ENCODE results near the gene ZC3H4. TPM values are rescaled to one million over a fixed set of nuclear protein-coding genes. Genes with fewer than 3 reads are reported as not detected.

Gene ZC3H4
- total RNA-seq, 4 donors from 2014 or later: 26.2 to 34.7 (median 30.2) TPM

DNA sequence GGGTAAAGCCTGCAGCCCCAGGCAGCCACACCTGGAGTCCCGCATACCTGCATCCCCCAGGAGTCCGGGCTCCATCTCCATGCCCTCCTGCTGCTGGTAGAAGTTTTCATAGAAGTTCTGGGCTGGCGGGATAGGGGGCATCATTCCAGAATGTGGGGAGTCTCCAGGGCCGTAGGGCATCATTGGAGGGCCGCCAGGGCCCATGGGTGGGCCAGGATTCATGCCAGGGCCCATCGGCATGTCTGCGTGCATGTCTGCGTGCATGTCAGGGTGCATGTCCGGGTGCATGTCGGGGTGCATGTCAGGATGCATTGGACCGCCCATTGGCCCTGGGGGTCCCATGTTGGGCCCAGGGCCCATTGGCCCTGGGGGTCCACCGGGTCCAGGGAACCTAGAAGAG, 41.8 kb downstream of the ZC3H4 start:
- WGBS: 82% methylated on average over 2 of the region's 12 CpGs
- Histone ChIP-seq H3K27ac (replicated peaks in 1 of 4) (no peak overlapping the region), H3K27me3 (no peaks in the 10 kb centered on the region), H3K4me1 (peaks cover 0 to 27% (median 0%) of the 10 kb centered on the region in 4 donors), H3K36me3 (peaks cover 64 to 100% (median 97%) of the 10 kb centered on the region in 4 donors), H3K9me3 (no peaks in the 10 kb centered on the region), H3K4me3 (no peak overlapping the region)
- DNase-seq (ENCODE audit: extremely low spot score): no peak
- TF ChIP-seq POLR2AphosphoS5 (IDR thresholded peaks at IDR 0.05) (no peak), EP300 (IDR thresholded peaks at IDR 0.05) (no peak), POLR2A (IDR thresholded peaks at IDR 0.05; ENCODE audit: low read depth) (no peak)
- TF ChIP-seq, protein P1, sequence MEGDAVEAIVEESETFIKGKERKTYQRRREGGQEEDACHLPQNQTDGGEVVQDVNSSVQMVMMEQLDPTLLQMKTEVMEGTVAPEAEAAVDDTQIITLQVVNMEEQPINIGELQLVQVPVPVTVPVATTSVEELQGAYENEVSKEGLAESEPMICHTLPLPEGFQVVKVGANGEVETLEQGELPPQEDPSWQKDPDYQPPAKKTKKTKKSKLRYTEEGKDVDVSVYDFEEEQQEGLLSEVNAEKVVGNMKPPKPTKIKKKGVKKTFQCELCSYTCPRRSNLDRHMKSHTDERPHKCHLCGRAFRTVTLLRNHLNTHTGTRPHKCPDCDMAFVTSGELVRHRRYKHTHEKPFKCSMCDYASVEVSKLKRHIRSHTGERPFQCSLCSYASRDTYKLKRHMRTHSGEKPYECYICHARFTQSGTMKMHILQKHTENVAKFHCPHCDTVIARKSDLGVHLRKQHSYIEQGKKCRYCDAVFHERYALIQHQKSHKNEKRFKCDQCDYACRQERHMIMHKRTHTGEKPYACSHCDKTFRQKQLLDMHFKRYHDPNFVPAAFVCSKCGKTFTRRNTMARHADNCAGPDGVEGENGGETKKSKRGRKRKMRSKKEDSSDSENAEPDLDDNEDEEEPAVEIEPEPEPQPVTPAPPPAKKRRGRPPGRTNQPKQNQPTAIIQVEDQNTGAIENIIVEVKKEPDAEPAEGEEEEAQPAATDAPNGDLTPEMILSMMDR (IDR thresholded peaks at IDR 0.05): no peak
- intact Hi-C loops (cut with DNase I): no loop called here

DNA sequence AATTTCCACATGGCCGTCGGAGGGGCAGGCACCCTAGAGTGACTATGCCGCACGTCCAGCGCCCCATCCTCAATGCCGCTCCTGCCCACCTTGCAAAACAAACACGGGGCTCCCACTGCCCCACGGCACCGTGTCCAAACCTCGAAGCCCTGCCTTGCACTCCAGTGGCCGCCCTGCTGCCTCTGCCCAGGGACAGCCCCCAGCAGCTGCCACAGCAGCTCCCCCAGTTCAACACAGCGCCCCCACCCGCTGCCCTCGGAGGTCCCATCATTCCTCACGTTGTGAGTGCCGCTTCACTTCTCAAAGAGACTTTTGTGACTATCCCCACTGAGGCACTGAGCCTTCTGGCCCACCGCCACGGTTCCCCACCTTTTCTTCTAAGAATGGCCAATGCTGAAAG, 42.8 kb downstream of the ZC3H4 start:
- no peak overlapping the region for H3K27ac ChIP-seq (replicated peaks in 1 of 4)
- TF ChIP-seq POLR2AphosphoS5 (IDR thresholded peaks at IDR 0.05) (no peak), POLR2A (IDR thresholded peaks at IDR 0.05; ENCODE audit: low read depth) (no peak), EP300 (IDR thresholded peaks at IDR 0.05) (no peak)
- TF ChIP-seq, protein P1 (IDR thresholded peaks at IDR 0.05): no peak
- H3K36me3 ChIP-seq: peaks cover 64 to 100% (median 97%) of the 10 kb centered on the region in 4 donors
- no peaks in the 10 kb centered on the region for H3K9me3 ChIP-seq
- peaks cover 0 to 19% (median 0%) of the 10 kb centered on the region in 4 donors for H3K4me1 ChIP-seq
- H3K27me3 ChIP-seq: no peaks in the 10 kb centered on the region
- intact Hi-C loops (cut with DNase I): no loop called here
- no peak for DNase-seq (ENCODE audit: extremely low spot score)
- 92% methylated on average over 18 of the region's 18 CpGs for WGBS
- H3K4me3 ChIP-seq: no peak overlapping the region

DNA sequence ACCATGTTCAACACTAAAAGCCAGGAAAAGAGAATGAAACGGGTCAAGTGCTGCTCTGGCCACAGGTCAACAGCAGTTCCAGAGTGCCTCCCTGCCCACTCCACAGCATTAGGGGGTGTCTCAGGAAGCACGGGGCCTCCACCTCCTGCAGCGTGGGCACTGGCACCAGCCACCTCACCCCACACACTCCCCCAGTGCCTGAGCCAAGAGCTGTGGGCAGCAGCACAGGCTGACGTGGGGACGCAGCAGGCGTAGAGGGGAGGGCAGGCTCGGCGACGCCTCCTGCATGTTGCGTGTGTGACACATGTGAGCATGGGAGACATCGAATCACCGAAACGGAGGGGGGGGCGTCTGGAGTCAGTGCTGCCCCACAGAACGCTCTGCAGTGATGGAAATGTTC, 43.8 kb downstream of the ZC3H4 start:
- H3K36me3 ChIP-seq: peaks cover 60 to 100% (median 97%) of the 10 kb centered on the region in 4 donors
- H3K9me3 ChIP-seq: no peaks in the 10 kb centered on the region
- H3K4me1 ChIP-seq: peaks cover 0 to 14% (median 0%) of the 10 kb centered on the region in 4 donors
- H3K4me3 ChIP-seq: no peak overlapping the region
- H3K27me3 ChIP-seq: no peaks in the 10 kb centered on the region
- intact Hi-C loops (cut with DNase I): no loop called here
- no peak overlapping the region for H3K27ac ChIP-seq (replicated peaks in 1 of 4)
- WGBS: 70% methylated on average over 6 of the region's 15 CpGs
- no peak for TF ChIP-seq POLR2A (IDR thresholded peaks at IDR 0.05; ENCODE audit: low read depth)
- TF ChIP-seq, protein P1 (IDR thresholded peaks at IDR 0.05): no peak
- no peak for TF ChIP-seq POLR2AphosphoS5 (IDR thresholded peaks at IDR 0.05)
- no peak for TF ChIP-seq EP300 (IDR thresholded peaks at IDR 0.05)
- DNase-seq (ENCODE audit: extremely low spot score): no peak

DNA sequence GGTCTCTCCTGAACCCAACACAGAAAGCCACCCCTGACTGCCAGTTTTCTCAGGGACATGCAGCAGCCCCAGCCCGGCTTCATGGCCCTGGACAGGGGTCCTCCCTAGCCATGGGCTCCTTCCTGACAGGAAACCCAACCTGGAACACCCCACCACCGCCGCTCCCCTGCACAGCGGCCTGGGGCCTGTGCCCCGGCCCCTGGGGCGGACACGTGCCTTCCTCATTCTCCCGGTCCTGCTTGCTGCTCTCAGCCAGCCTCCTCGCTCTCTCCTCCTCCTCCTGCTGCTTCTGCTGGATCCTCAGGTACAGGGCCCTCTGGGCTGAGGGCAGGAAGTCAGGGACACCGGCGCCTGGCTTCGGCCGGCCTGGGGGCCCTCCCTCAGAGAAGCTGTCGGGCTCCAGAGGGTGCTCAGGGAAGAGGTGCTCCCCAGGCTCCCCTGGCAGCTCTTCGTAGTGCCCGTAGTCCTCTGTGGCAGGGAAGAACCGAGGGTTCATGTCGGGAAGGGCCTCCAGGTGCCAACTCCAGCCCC, 44.6 kb downstream of the ZC3H4 start:
- intact Hi-C loops (cut with DNase I): no loop called here
- DNase-seq (ENCODE audit: extremely low spot score): no peak
- Histone ChIP-seq H3K27me3 (no peaks in the 10 kb centered on the region), H3K36me3 (peaks cover 60 to 94% (median 92%) of the 10 kb centered on the region in 4 donors), H3K9me3 (no peaks in the 10 kb centered on the region), H3K4me3 (no peak overlapping the region), H3K27ac (replicated peaks in 1 of 4) (no peak overlapping the region), H3K4me1 (peaks cover 0 to 6% (median 0%) of the 10 kb centered on the region in 4 donors)
- WGBS: 85% methylated on average over 13 of the region's 18 CpGs
- no peak for TF ChIP-seq EP300 (IDR thresholded peaks at IDR 0.05)
- TF ChIP-seq, protein P1 (IDR thresholded peaks at IDR 0.05): no peak
- no peak for TF ChIP-seq POLR2A (IDR thresholded peaks at IDR 0.05; ENCODE audit: low read depth)
- no peak for TF ChIP-seq POLR2AphosphoS5 (IDR thresholded peaks at IDR 0.05)

DNA sequence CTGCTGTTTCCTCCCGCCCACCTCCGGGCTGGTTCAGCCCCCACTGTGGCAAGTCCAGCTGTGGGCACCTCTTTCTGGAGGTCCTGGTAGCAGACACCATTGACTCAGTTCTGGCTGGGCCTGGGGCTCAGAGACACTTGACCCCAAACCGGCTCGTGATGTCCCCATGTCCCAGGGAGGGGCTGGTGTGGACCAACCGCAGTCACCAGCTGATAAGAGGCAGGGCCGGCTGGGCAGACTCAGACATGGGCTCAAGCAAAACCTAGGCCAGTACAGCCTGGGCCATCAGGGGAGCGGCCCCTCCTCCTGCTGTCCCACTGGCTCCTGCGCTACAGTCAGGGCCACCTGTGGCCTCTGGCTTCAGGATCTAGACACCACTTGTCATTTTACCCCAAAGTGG, 45.3 kb downstream of the ZC3H4 start:
- WGBS: 93% methylated on average over 3 of the region's 8 CpGs
- TF ChIP-seq, protein P1 (IDR thresholded peaks at IDR 0.05): no peak
- Histone ChIP-seq H3K27me3 (no peaks in the 10 kb centered on the region), H3K36me3 (peaks cover 56 to 93% (median 88%) of the 10 kb centered on the region in 4 donors), H3K9me3 (no peaks in the 10 kb centered on the region), H3K27ac (replicated peaks in 1 of 4) (no peak overlapping the region), H3K4me3 (no peak overlapping the region), H3K4me1 (no peaks in the 10 kb centered on the region)
- intact Hi-C loops (cut with DNase I): no loop called here
- no peak for DNase-seq (ENCODE audit: extremely low spot score)
